ENCODE measurements around the gene STAG3.

The STAG3 gene

DNA sequence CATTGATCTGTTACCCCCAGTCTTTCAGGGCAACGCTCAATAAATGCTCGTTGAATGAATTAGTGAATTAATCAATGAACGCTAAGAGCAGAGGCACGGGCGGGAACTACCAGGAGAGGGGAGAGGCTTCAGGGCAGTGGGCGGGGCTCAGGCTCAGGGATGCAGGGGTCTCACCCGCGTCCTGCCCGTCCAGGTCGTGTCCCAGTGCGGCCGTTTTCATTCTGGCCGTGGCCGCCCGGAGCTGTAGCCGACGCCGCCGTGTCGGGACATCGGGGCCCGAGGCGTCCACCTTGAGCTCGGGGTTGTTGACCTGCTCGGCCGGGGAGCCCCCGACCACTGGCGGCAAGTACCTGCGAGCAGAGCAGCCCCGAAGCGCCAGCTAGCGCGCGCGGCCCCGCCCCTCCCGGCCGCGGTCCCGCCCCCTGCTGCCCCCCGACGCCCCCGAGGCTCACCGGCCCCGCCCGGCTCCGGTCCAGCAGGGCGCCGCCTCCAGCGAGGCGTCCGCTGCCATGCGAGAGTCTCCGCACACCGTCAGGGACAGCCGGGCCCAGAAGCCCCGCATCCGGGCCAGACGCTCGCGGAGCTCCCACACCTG lies 6.5 kb upstream of the STAG3 start:
- Histone ChIP-seq H3K4me2 (ENCODE audit: low read depth, low read length, poor library complexity, severe bottlenecking) (no peak overlapping the region), H3K36me3 (ENCODE audit: insufficient read depth, low read length) (no peaks in the 10 kb centered on the region), H3K79me2 (ENCODE audit: insufficient read depth, low read length) (peaks cover 15% of the 10 kb centered on the region; the same call in 1 of the 2 replicates), H3K9me2 (replicated peaks; ENCODE audit: low read depth, low read length) (no peaks in the 10 kb centered on the region), H3K9ac (ENCODE audit: low read depth, low read length, poor library complexity, severe bottlenecking) (no peak overlapping the region), H3F3A (ENCODE audit: low read depth) (no peaks in the 10 kb centered on the region), H3K27me3 (ENCODE audit: insufficient read depth, low read length, poor library complexity, severe bottlenecking) (no peaks in the 10 kb centered on the region), H3K4me1 (ENCODE audit: insufficient read depth, low read length, poor library complexity, severe bottlenecking) (peaks cover 15% of the 10 kb centered on the region), H3K9me3 (ENCODE audit: insufficient read depth, low read depth, low read length) (no peaks in the 10 kb centered on the region), H2AFZ (ENCODE audit: low read length) (no peak overlapping the region), H4K20me1 (ENCODE audit: insufficient read depth, low read length, poor library complexity, severe bottlenecking) (peaks cover 4% of the 10 kb centered on the region), H3K4me3 (ENCODE audit: low read length, poor library complexity, severe bottlenecking) (no peak overlapping the region)
- TF ChIP-seq EZH2phosphoT487 (IDR thresholded peaks at IDR 0.05; ENCODE audit: borderline replicate concordance) = no peak
- TF ChIP-seq, protein P1, sequence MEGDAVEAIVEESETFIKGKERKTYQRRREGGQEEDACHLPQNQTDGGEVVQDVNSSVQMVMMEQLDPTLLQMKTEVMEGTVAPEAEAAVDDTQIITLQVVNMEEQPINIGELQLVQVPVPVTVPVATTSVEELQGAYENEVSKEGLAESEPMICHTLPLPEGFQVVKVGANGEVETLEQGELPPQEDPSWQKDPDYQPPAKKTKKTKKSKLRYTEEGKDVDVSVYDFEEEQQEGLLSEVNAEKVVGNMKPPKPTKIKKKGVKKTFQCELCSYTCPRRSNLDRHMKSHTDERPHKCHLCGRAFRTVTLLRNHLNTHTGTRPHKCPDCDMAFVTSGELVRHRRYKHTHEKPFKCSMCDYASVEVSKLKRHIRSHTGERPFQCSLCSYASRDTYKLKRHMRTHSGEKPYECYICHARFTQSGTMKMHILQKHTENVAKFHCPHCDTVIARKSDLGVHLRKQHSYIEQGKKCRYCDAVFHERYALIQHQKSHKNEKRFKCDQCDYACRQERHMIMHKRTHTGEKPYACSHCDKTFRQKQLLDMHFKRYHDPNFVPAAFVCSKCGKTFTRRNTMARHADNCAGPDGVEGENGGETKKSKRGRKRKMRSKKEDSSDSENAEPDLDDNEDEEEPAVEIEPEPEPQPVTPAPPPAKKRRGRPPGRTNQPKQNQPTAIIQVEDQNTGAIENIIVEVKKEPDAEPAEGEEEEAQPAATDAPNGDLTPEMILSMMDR (conservative IDR thresholded peaks at IDR 0.05; ENCODE audit: low read length) = no peak

DNA sequence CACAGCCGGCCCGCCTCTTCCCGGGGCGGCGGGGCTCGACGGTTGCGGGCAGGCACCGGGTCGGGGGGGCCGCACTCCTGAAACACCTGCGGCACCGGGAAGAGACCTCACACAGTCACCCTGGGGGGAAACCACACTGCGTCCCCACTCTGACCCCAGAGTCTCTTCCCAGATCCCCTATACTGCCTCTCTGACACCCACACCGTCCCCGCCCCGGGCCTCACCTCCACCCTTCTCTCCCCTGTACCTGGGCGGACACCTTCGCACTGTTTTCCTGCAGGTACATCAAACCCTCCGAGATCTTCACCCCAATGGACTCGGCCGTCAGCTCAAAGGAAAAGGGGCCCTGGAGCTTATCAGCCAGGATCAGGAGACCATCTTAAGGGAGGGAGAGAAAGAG lies 5.9 kb upstream of the STAG3 start:
- no peak overlapping the region for H3K9ac ChIP-seq (ENCODE audit: low read depth, low read length, poor library complexity, severe bottlenecking)
- no peaks in the 10 kb centered on the region for H3F3A ChIP-seq (ENCODE audit: low read depth)
- H3K79me2 ChIP-seq (ENCODE audit: insufficient read depth, low read length) = peaks cover 22% of the 10 kb centered on the region
- no peak overlapping the region for H3K4me2 ChIP-seq (ENCODE audit: low read depth, low read length, poor library complexity, severe bottlenecking)
- H3K4me1 ChIP-seq (ENCODE audit: insufficient read depth, low read length, poor library complexity, severe bottlenecking) = peaks cover 20% of the 10 kb centered on the region
- H3K27me3 ChIP-seq (ENCODE audit: insufficient read depth, low read length, poor library complexity, severe bottlenecking) = no peaks in the 10 kb centered on the region
- peaks cover 4% of the 10 kb centered on the region for H4K20me1 ChIP-seq (ENCODE audit: insufficient read depth, low read length, poor library complexity, severe bottlenecking)
- no peak overlapping the region for H3K4me3 ChIP-seq (ENCODE audit: low read length, poor library complexity, severe bottlenecking)
- no peaks in the 10 kb centered on the region for H3K9me3 ChIP-seq (ENCODE audit: insufficient read depth, low read depth, low read length)
- TF ChIP-seq, protein P1 (conservative IDR thresholded peaks at IDR 0.05; ENCODE audit: low read length) = no peak
- TF ChIP-seq EZH2phosphoT487 (IDR thresholded peaks at IDR 0.05; ENCODE audit: borderline replicate concordance) = no peak
- H3K9me2 ChIP-seq (replicated peaks; ENCODE audit: low read depth, low read length) = no peaks in the 10 kb centered on the region
- H2AFZ ChIP-seq (ENCODE audit: low read length) = no peak overlapping the region
- no peaks in the 10 kb centered on the region for H3K36me3 ChIP-seq (ENCODE audit: insufficient read depth, low read length)

DNA sequence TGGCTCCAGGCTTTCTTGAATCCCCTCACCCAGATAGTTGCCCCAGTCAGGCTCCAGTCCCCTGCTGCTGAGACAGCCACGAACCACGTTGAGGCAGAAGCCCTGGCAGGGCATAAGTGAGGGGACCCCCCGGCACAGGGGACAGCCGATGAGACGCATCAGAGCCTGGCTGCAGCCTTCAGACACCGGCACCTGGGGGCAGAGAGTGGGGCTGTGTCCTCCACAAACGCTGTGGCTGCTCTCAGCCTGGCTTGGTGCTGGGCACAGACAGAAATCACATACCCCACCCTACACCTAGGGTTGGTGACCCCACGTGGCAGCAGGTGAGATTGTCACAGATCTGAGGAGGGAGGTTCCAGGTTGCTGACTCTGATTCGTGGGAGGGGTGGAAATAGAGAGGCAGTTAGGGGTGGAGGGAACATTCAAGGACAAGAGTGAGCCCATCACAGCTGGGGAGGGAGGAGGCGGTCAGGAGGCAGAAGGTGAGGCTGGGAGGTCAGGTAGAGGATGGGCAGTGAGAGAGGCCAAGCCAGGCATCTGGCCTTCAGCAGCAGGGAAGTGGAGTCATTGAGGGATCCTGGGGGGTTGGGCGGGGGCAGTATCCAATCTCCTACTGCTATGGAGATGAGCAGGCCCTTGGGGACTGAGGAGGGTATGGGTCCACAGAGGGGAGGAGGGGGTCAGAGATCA lies 3.8 kb upstream of the STAG3 start:
- Histone ChIP-seq H3K9ac (ENCODE audit: low read depth, low read length, poor library complexity, severe bottlenecking) (no peak overlapping the region), H3K4me2 (ENCODE audit: low read depth, low read length, poor library complexity, severe bottlenecking) (peak overlapping the region; percentile 94), H3K9me2 (replicated peaks; ENCODE audit: low read depth, low read length) (no peaks in the 10 kb centered on the region), H3K79me2 (ENCODE audit: insufficient read depth, low read length) (peaks cover 25% of the 10 kb centered on the region), H3K4me1 (ENCODE audit: insufficient read depth, low read length, poor library complexity, severe bottlenecking) (peaks cover 17% of the 10 kb centered on the region), H3K9me3 (ENCODE audit: insufficient read depth, low read depth, low read length) (no peaks in the 10 kb centered on the region), H3K27me3 (ENCODE audit: insufficient read depth, low read length, poor library complexity, severe bottlenecking) (no peaks in the 10 kb centered on the region), H3K36me3 (ENCODE audit: insufficient read depth, low read length) (no peaks in the 10 kb centered on the region), H4K20me1 (ENCODE audit: insufficient read depth, low read length, poor library complexity, severe bottlenecking) (peaks cover 4% of the 10 kb centered on the region), H2AFZ (ENCODE audit: low read length) (no peak overlapping the region), H3F3A (ENCODE audit: low read depth) (no peaks in the 10 kb centered on the region), H3K4me3 (ENCODE audit: low read length, poor library complexity, severe bottlenecking) (no peak overlapping the region)
- TF ChIP-seq, protein P1 (conservative IDR thresholded peaks at IDR 0.05; ENCODE audit: low read length) = no peak
- TF ChIP-seq EZH2phosphoT487 (IDR thresholded peaks at IDR 0.05; ENCODE audit: borderline replicate concordance) = no peak
